HepG2 (cell line): ENCODE data around the gene ENO1. TPM values are rescaled to one million over a fixed set of nuclear protein-coding genes. Genes with fewer than 3 reads are reported as not detected.
A peak's percentile ranks its signal among the peaks of the same experiment; 100 is the strongest.

Experiments
- AFF4 ChIP-seq: sonication (generic); formaldehyde crosslinking; IDR thresholded peaks from 2 replicates; pipeline ENCODE4 v1.4.0; 2020; ENCODE audit warnings: missing genetic modification reagents
- ARHGAP35 ChIP-seq: sonication (generic); formaldehyde crosslinking; IDR thresholded peaks from 2 replicates; pipeline ENCODE4 v1.9.0; 2022; ENCODE audit warnings: mild to moderate bottlenecking, inconsistent platforms, moderate library complexity, missing genetic modification reagents, borderline replicate concordance
- CENPT ChIP-seq: sonication (generic); formaldehyde crosslinking; IDR thresholded peaks from 2 replicates; pipeline ENCODE4 v1.8.0; 2022; ENCODE audit warnings: low read depth, mild to moderate bottlenecking, moderate library complexity, missing genetic modification reagents
- CSRNP1 ChIP-seq: sonication (generic); formaldehyde crosslinking; IDR thresholded peaks from 2 replicates; pipeline ENCODE4 v1.8.1; 2023; ENCODE audit warnings: mild to moderate bottlenecking, missing genetic modification reagents
- EEA1 ChIP-seq: sonication (generic); formaldehyde crosslinking; IDR thresholded peaks from 2 replicates; pipeline ENCODE4 v1.5.1; 2020; ENCODE audit warnings: mild to moderate bottlenecking, missing genetic modification reagents, borderline replicate concordance
- ETV5 ChIP-seq: IDR thresholded peaks from 2 replicates; pipeline ENCODE4 v1.6.1; 2018; ENCODE audit warnings: missing biosample characterization, missing genetic modification reagents, inconsistent platforms, borderline replicate concordance
- FOSL2 ChIP-seq: sonication (generic); formaldehyde crosslinking; IDR thresholded peaks from 2 replicates; pipeline ENCODE4 v1.4.0; 2020; ENCODE audit warnings: missing genetic modification reagents
- FOXA3 ChIP-seq: IDR thresholded peaks from 2 replicates; pipeline ENCODE4 v1.6.1; 2016; ENCODE audit warnings: missing genetic modification reagents, missing compliant biosample characterization
- HNRNPK ChIP-seq: fragments of 200-400 bp; formaldehyde crosslinking; IDR thresholded peaks from 2 replicates; pipeline ENCODE4 v1.6.1; 2018; ENCODE audit warnings: low read length, low read depth, moderate library complexity, mild to moderate bottlenecking; ENCODE audit not compliant: poor library complexity, severe bottlenecking
- MEIS1 ChIP-seq: sonication (generic); formaldehyde crosslinking; IDR thresholded peaks from 2 replicates; pipeline ENCODE4 v1.9.0; 2021; ENCODE audit warnings: mild to moderate bottlenecking, missing genetic modification reagents, moderate library complexity, borderline replicate concordance
- ONECUT2 ChIP-seq: sonication (generic); formaldehyde crosslinking; IDR thresholded peaks from 2 replicates; pipeline ENCODE4 v1.4.0; 2020; ENCODE audit warnings: missing genetic modification reagents
- RBFOX2 ChIP-seq: fragments of 200-400 bp; formaldehyde crosslinking; IDR thresholded peaks from 2 replicates; pipeline ENCODE4 v1.6.1; 2017; ENCODE audit warnings: low read depth, mild to moderate bottlenecking, low read length
- SALL1 ChIP-seq: sonication (generic); formaldehyde crosslinking; IDR thresholded peaks from 2 replicates; pipeline ENCODE4 v1.8.0; 2022; ENCODE audit warnings: mild to moderate bottlenecking, missing genetic modification reagents
- TBP ChIP-seq: sonication (generic); formaldehyde crosslinking; IDR thresholded peaks from 2 replicates; pipeline ENCODE4 v1.5.0; 2020; ENCODE audit warnings: missing genetic modification reagents
- XBP1 ChIP-seq: sonication (generic); formaldehyde crosslinking; IDR thresholded peaks from 2 replicates; pipeline ENCODE4 v1.5.0; 2020; ENCODE audit warnings: missing genetic modification reagents
- ZC3H4 ChIP-seq: sonication (generic); formaldehyde crosslinking; IDR thresholded peaks from 2 replicates; pipeline ENCODE4 v1.4.0; 2020; ENCODE audit warnings: missing genetic modification reagents, borderline replicate concordance
- ZNF512 ChIP-seq: sonication (generic); formaldehyde crosslinking; IDR thresholded peaks from 2 replicates; pipeline ENCODE4 v1.4.0; 2020; ENCODE audit warnings: mild to moderate bottlenecking, missing genetic modification reagents
- ZNF780A ChIP-seq: sonication (generic); formaldehyde crosslinking; IDR thresholded peaks from 2 replicates; pipeline ENCODE4 v1.8.0; 2022; ENCODE audit warnings: mild to moderate bottlenecking, missing genetic modification reagents, moderate library complexity
- ZXDC ChIP-seq: sonication (generic); formaldehyde crosslinking; IDR thresholded peaks from 2 replicates; pipeline ENCODE4 v1.5.0; 2020; ENCODE audit warnings: mild to moderate bottlenecking, missing genetic modification reagents
- polyA plus RNA-seq, 8 experiments: library from polyadenylated mRNA; depleted of rRNA in 3 of 8; stranded (reverse) in 7 of 8; unstranded in 1 of 8; fragments of >200 nt; fragmentation: Illumina TruSeq in 4 of 8; extraction: Trizol in 4 of 8; gene quantifications; 2 replicates each; pipeline versions ENCODE4 v1.2.1 to v1.2.3, GENCODE V29; 2011 to 2016; ENCODE audit warnings: low read depth in 4 of 8, missing spikeins in 1 of 8, mixed read lengths in 1 of 8; ENCODE audit not compliant: insufficient read depth in 1 of 8
- total RNA-seq, 5 experiments: library from RNA; depleted of rRNA; stranded (reverse); fragments of >200 nt; fragmentation: Illumina TruSeq; extraction: Trizol; gene quantifications; 2 replicates each; pipeline ENCODE4 v1.2.3, GENCODE V29; 2016; ENCODE audit warnings: low read depth in 1 of 5

The ENO1 gene
- total and polyA plus RNA-seq, 2 of the 13 experiments (the other 11 are each of a cell fraction or from before 2014, with no cell fraction given): 1,559 to 3,103 TPM

- peak; percentile 17; the same call in 1 of the 2 replicates for TF ChIP-seq FOXA3 (CRISPR knock-in tag)
- peak; percentile 67; the same call in 1 of the 2 replicates for TF ChIP-seq ETV5 (CRISPR knock-in tag)
- no peak for TF ChIP-seq ZNF780A (CRISPR knock-in tag)
- TF ChIP-seq XBP1 (CRISPR knock-in tag): no peak
- TF ChIP-seq RBFOX2: peak; percentile 46
- TF ChIP-seq FOSL2 (CRISPR knock-in tag): peak; percentile 70
- TF ChIP-seq HNRNPK: no peak
- TF ChIP-seq EEA1 (CRISPR knock-in tag): no peak
- 0 out of 2 replicates have a peak, but pooled peaks have one; percentile 60 for TF ChIP-seq ZC3H4 (CRISPR knock-in tag)
- no peak; the same call in 1 of the 2 replicates for TF ChIP-seq AFF4 (CRISPR knock-in tag)
- peak; percentile 44; the same call in 1 of the 2 replicates for TF ChIP-seq SALL1 (CRISPR knock-in tag)
- TF ChIP-seq ZXDC (CRISPR knock-in tag): no peak
- no peak for TF ChIP-seq CENPT (CRISPR knock-in tag)
- TF ChIP-seq ZNF512 (CRISPR knock-in tag): no peak
- TF ChIP-seq ARHGAP35 (CRISPR knock-in tag): no peak
- TF ChIP-seq CSRNP1 (CRISPR knock-in tag): no peak
- TF ChIP-seq ONECUT2 (CRISPR knock-in tag): no peak
- no peak for TF ChIP-seq MEIS1 (CRISPR knock-in tag)
- no peak for TF ChIP-seq TBP (CRISPR knock-in tag)
Measured at GRCh38 chr1:8858112-8858668, 20.3 kb downstream of the ENO1 start (continued).
